ENCODE data around the gene TNFSF8.

DNA sequence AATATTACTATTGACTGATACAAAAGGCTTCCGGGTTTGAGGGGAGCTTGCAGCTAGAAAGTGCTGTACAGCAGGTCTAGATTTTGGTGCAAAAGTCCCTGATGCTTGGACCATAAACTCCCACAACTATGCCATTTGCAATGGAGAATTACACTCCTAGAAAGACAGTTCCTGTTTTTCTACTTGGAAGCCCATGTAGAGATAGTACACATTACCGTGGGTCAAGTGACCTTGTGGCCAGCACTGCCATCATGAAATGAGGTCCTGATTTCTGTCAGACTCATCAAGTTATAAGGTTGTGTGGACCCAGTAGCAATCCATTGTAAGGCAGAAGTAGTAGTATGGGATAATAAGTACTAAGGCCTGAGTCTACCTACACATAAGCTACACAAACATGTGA, 42.8 kb upstream of the TNFSF8 start:
- TF ChIP-seq, protein P1, sequence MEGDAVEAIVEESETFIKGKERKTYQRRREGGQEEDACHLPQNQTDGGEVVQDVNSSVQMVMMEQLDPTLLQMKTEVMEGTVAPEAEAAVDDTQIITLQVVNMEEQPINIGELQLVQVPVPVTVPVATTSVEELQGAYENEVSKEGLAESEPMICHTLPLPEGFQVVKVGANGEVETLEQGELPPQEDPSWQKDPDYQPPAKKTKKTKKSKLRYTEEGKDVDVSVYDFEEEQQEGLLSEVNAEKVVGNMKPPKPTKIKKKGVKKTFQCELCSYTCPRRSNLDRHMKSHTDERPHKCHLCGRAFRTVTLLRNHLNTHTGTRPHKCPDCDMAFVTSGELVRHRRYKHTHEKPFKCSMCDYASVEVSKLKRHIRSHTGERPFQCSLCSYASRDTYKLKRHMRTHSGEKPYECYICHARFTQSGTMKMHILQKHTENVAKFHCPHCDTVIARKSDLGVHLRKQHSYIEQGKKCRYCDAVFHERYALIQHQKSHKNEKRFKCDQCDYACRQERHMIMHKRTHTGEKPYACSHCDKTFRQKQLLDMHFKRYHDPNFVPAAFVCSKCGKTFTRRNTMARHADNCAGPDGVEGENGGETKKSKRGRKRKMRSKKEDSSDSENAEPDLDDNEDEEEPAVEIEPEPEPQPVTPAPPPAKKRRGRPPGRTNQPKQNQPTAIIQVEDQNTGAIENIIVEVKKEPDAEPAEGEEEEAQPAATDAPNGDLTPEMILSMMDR (IDR thresholded peaks at IDR 0.05; ENCODE audit: borderline replicate concordance, extremely low read depth, low read length, poor library complexity, severe bottlenecking): no peak
- no peak for TF ChIP-seq EZH2 (IDR thresholded peaks at IDR 0.05; ENCODE audit: borderline replicate concordance, low read depth, low read length, severe bottlenecking)

Measured in DND-41 (cell line).